Kidney (tissue), 14 donors: ENCODE results near the gene TREM1. TPM values are rescaled to one million over a fixed set of nuclear protein-coding genes. Genes with fewer than 3 reads are reported as not detected.

Experiments used
- DNase-seq, 5 donors: peaks; one replicate each; pipeline ENCODE4 v3.0.0-alpha.2; 2013 to 2020
- FAIRE-seq: peaks from 2 replicates; lab custom pipeline; 2012; peaks lifted over from hg19 to GRCh38; lab: Jason Lieb, UNC
- H3K27ac ChIP-seq, 2 donors: one replicate each; pipeline ENCODE4 v1.7.0; 2013; ENCODE audit warnings: low read depth in 2 of 2, low read length in 2 of 2, inconsistent platforms in 1 of 2
- H3K27me3 ChIP-seq: one replicate; pipeline ENCODE4 v1.7.1; 2013; ENCODE audit warnings: low read length, inconsistent platforms; ENCODE audit not compliant: control insufficient read depth, insufficient read depth
- H3K36me3 ChIP-seq, 3 donors: one replicate each; pipeline versions ENCODE4 v1.7.0 to v1.7.1; 2013; ENCODE audit warnings: low read length in 3 of 3, control low read depth in 1 of 3, inconsistent platforms in 1 of 3; ENCODE audit not compliant: insufficient read depth in 3 of 3, control insufficient read depth in 2 of 3
- H3K4me1 ChIP-seq, 3 donors: one replicate each; pipeline versions ENCODE4 v1.7.0 to v1.7.1; 2013; ENCODE audit warnings: low read length in 3 of 3, inconsistent platforms in 1 of 3, low read depth in 1 of 3; ENCODE audit not compliant: control insufficient read depth in 2 of 3, insufficient read depth in 2 of 3
- H3K4me3 ChIP-seq, 3 donors: one replicate each; pipeline versions ENCODE4 v1.7.0 to v1.8.1; 2013; ENCODE audit warnings: low read length in 3 of 3, control low read depth in 1 of 3, inconsistent platforms in 1 of 3
- H3K9ac ChIP-seq, 3 donors: one replicate each; pipeline versions ENCODE4 v1.7.0 to v1.7.1; 2013; ENCODE audit warnings: low read length in 3 of 3, control low read depth in 1 of 3, inconsistent platforms in 1 of 3
- H3K9me3 ChIP-seq, 3 donors: one replicate each; pipeline versions ENCODE4 v1.7.0 to v1.7.1; 2013; ENCODE audit warnings: low read length in 3 of 3, control low read depth in 1 of 3, inconsistent platforms in 1 of 3; ENCODE audit not compliant: control insufficient read depth in 2 of 3, insufficient read depth in 1 of 3
- intact Hi-C: fragments of 100-400 bp; cut with DNase I; formaldehyde crosslinking; loops from one replicate; pipeline ENCODE4 v1.11.1; 2022
- polyA plus RNA-seq: library from polyadenylated mRNA; stranded (reverse); fragments of 350-450 nt; fragmentation: Illumina TruSeq; extraction: RNeasy Lipid Tissue Mini Kit (QIAGEN cat#74804); gene quantifications from one replicate; pipeline ENCODE4 v1.2.3, GENCODE V29; 2014; ENCODE audit warnings: low read depth, low replicate concordance; ENCODE audit not compliant: insufficient read depth
- total RNA-seq: library from RNA; stranded (reverse); fragmentation: NEBNext Ultra II Directional; extraction: Animal tissue kit (Norgen Biotek cat#: 25700); gene quantifications from one replicate; pipeline ENCODE4 v1.2.1, GENCODE V29; 2021
- TF ChIP-seq, protein P1 (sequence below): IDR thresholded peaks from 3 replicates; pipeline ENCODE4 v1.5.1; 2012; ENCODE audit warnings: mild to moderate bottlenecking, moderate library complexity, borderline replicate concordance; ENCODE audit not compliant: insufficient read depth; ENCODE audit errors: extremely low read depth
- donor health status: control.
- donor health status: control.
- donor health status: control.
- donor health status: control.
- donor health status: control.
- donor health status: DM: yes; HTN: yes; CAD: no.
- donor health status: Normal renal cell carcinoma (clear cell type).

Gene TREM1
- total and polyA plus RNA-seq, 2 donors from 2014 or later = 1.4 TPM; not detected in 1

GRCh38 chr6:41331401-41332150 lies 45.1 kb upstream of the TREM1 start:
- H3K9ac ChIP-seq = no peak overlapping the region
- H3K36me3 ChIP-seq = no peaks in the 10 kb centered on the region
- H3K4me1 ChIP-seq = no peaks in the 10 kb centered on the region
- FAIRE-seq (no peak), DNase-seq (no peak)
- TF ChIP-seq, protein P1, sequence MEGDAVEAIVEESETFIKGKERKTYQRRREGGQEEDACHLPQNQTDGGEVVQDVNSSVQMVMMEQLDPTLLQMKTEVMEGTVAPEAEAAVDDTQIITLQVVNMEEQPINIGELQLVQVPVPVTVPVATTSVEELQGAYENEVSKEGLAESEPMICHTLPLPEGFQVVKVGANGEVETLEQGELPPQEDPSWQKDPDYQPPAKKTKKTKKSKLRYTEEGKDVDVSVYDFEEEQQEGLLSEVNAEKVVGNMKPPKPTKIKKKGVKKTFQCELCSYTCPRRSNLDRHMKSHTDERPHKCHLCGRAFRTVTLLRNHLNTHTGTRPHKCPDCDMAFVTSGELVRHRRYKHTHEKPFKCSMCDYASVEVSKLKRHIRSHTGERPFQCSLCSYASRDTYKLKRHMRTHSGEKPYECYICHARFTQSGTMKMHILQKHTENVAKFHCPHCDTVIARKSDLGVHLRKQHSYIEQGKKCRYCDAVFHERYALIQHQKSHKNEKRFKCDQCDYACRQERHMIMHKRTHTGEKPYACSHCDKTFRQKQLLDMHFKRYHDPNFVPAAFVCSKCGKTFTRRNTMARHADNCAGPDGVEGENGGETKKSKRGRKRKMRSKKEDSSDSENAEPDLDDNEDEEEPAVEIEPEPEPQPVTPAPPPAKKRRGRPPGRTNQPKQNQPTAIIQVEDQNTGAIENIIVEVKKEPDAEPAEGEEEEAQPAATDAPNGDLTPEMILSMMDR = no peak
- H3K4me3 ChIP-seq = no peak overlapping the region
- no peaks in the 10 kb centered on the region for H3K27me3 ChIP-seq
- H3K9me3 ChIP-seq = no peaks in the 10 kb centered on the region
- intact Hi-C loops = no loop called here
- H3K27ac ChIP-seq = no peak overlapping the region

DNA sequence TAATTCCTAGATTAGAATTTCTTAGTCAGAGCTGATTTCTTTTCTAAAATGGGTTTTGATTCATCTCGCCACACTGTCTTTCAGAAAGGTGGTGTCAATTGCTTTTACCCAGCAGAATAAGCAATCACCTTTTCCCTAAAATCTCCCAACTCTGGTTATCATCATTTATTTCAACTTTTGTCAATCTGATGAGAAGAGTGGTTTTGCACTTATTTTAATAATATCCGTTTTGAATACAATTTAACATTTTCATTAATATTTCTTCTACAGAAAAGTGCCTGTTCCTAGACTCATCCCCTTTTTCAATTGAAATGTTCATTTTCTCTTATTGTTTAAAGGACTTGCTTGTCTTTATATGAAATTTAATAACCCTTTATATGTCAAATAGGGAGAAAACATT lies 40.7 kb upstream of the TREM1 start:
- DNase-seq (no peak), FAIRE-seq (no peak)
- Histone ChIP-seq H3K4me1 (no peaks in the 10 kb centered on the region), H3K27ac (no peak overlapping the region), H3K27me3 (no peaks in the 10 kb centered on the region), H3K4me3 (no peak overlapping the region), H3K36me3 (no peaks in the 10 kb centered on the region), H3K9ac (no peak overlapping the region), H3K9me3 (no peaks in the 10 kb centered on the region)
- intact Hi-C loops = no loop called here
- TF ChIP-seq, protein P1 = no peak

- Histone ChIP-seq H3K27ac (no peak overlapping the region), H3K4me1 (no peaks in the 10 kb centered on the region), H3K9ac (no peak overlapping the region), H3K9me3 (no peaks in the 10 kb centered on the region), H3K27me3 (no peaks in the 10 kb centered on the region), H3K4me3 (no peak overlapping the region), H3K36me3 (no peaks in the 10 kb centered on the region)
- FAIRE-seq (no peak), DNase-seq (no peak)
- TF ChIP-seq, protein P1 = no peak
- intact Hi-C loops = no loop called here
These were observed 39.6 kb upstream of the TREM1 start for GRCh38 chr6:41326092-41326491.
